SK-N-SH (cell line): Measurements from ENCODE around the gene MCUB. TPM values are rescaled to one million over a fixed set of nuclear protein-coding genes. Genes with fewer than 3 reads are reported as not detected.

Experiments used
- CTCF ChIA-PET: fragments of 300-600, 350-600 bp; formaldehyde crosslinking; extraction: SDS; loops from one replicate; lab custom pipeline; 2021; lab: Yijun Ruan, JAX
- POLR2A ChIA-PET: fragments of 350-600 bp; sonication (Branson Sonifier 250); formaldehyde crosslinking; extraction: SDS; loops from one replicate; lab custom pipeline; 2020; ENCODE audit warnings: antibody characterized with exemption, inconsistent platforms; lab: Yijun Ruan, JAX
- DNase-seq: peaks from one replicate; pipeline ENCODE4 v3.0.0; 2012
- H2AFZ ChIP-seq: fragments of 200-600 bp; sonication (generic); 2 replicates; pipeline ENCODE4 v1.8.1; 2016; ENCODE audit warnings: antibody characterized with exemption, mild to moderate bottlenecking, low read depth
- H3F3A ChIP-seq: fragments of 200-600 bp; sonication (generic); replicated peaks from 2 replicates; pipeline ENCODE3; 2016; ENCODE audit warnings: antibody characterized with exemption, mild to moderate bottlenecking; ENCODE audit not compliant: insufficient read depth
- H3K27ac ChIP-seq, 2 experiments: fragments of 200-500 bp in 1 of 2; fragments of 200-600 bp in 1 of 2; sonication (Bioruptor generic) in 1 of 2; sonication (generic), shearing (Covaris generic) in 1 of 2; 2 replicates each; pipeline versions ENCODE4 v1.5.1 to v1.6.1; 2014 to 2016; ENCODE audit warnings: low read depth in 2 of 2, inconsistent platforms in 1 of 2, low read length in 1 of 2, mild to moderate bottlenecking in 1 of 2, mixed read lengths in 1 of 2
- H3K27me3 ChIP-seq: fragments of 200-600 bp; sonication (generic), shearing (Covaris generic); 2 replicates; pipeline ENCODE4 v1.6.1; 2016; ENCODE audit warnings: mixed run types; ENCODE audit not compliant: insufficient read depth
- H3K36me3 ChIP-seq, 2 experiments: fragments of 200-500 bp in 1 of 2; fragments of 200-600 bp in 1 of 2; sonication (Bioruptor generic) in 1 of 2; sonication (generic) in 1 of 2; replicated peaks in 1 of 2; 2 replicates each; pipeline versions ENCODE3 to v1.5.1; 2014 to 2016; ENCODE audit warnings: low read length in 1 of 2, mild to moderate bottlenecking in 1 of 2; ENCODE audit not compliant: insufficient read depth in 2 of 2, control insufficient read depth in 1 of 2
- H3K4me1 ChIP-seq, 2 experiments: fragments of 200-500 bp in 1 of 2; fragments of 200-600 bp in 1 of 2; sonication (Bioruptor generic) in 1 of 2; sonication (generic), shearing (Covaris generic) in 1 of 2; 2 replicates each; pipeline versions ENCODE4 v1.5.1 to v1.6.1; 2014 to 2016; ENCODE audit warnings: low read depth in 1 of 2, low read length in 1 of 2, mixed run types in 1 of 2; ENCODE audit not compliant: insufficient read depth in 2 of 2, control insufficient read depth in 1 of 2
- H3K4me2 ChIP-seq: fragments of 200-600 bp; sonication (generic), shearing (Covaris generic); 2 replicates; pipeline ENCODE4 v1.6.1; 2017; ENCODE audit warnings: mixed run types
- H3K4me3 ChIP-seq, 2 experiments: fragments of 200-500 bp in 1 of 2; fragments of 200-600 bp in 1 of 2; sonication (Bioruptor generic) in 1 of 2; sonication (generic), shearing (Covaris generic) in 1 of 2; 2 replicates each; pipeline versions ENCODE4 v1.5.1 to v1.8.1; 2014 to 2016; ENCODE audit warnings: low read depth in 2 of 2, inconsistent platforms in 1 of 2, low read length in 1 of 2, mild to moderate bottlenecking in 1 of 2, mixed read lengths in 1 of 2, moderate library complexity in 1 of 2
- H3K79me2 ChIP-seq: fragments of 200-600 bp; sonication (generic); 2 replicates; pipeline ENCODE4 v1.8.1; 2017; ENCODE audit warnings: mild to moderate bottlenecking; ENCODE audit not compliant: insufficient read depth
- H3K9ac ChIP-seq: fragments of 200-600 bp; sonication (generic); 2 replicates; pipeline ENCODE4 v1.6.1; 2017; ENCODE audit warnings: mixed run types
- H3K9me2 ChIP-seq: fragments of 200-600 bp; sonication (generic); 2 replicates; pipeline ENCODE4 v1.6.1; 2017; ENCODE audit warnings: mixed run types
- H3K9me3 ChIP-seq: fragments of 200-600 bp; sonication (generic); 2 replicates; pipeline ENCODE4 v1.6.1; 2017; ENCODE audit warnings: mixed run types, mild to moderate bottlenecking, moderate library complexity
- H4K20me1 ChIP-seq: fragments of 200-600 bp; sonication (generic); 2 replicates; pipeline ENCODE4 v1.6.1; 2017; ENCODE audit warnings: mild to moderate bottlenecking, mixed run types; ENCODE audit not compliant: insufficient read depth
- FOSL2 ChIP-seq: IDR thresholded peaks from 2 replicates; pipeline ENCODE4 v1.4.0; 2012; ENCODE audit warnings: low read depth, mild to moderate bottlenecking, moderate library complexity, borderline replicate concordance
- FOXJ3 ChIP-seq: sonication (generic); formaldehyde crosslinking; IDR thresholded peaks from 2 replicates; pipeline ENCODE4 v1.5.1; 2020; ENCODE audit warnings: mild to moderate bottlenecking, missing genetic modification reagents
- GABPA ChIP-seq: IDR thresholded peaks from 2 replicates; pipeline ENCODE4 v1.4.0; 2012; ENCODE audit warnings: low read depth, mild to moderate bottlenecking
- JUND ChIP-seq: IDR thresholded peaks from 2 replicates; pipeline ENCODE4 v1.4.0; 2012
- NFIC ChIP-seq: IDR thresholded peaks from 2 replicates; pipeline ENCODE4 v1.4.0; 2012; ENCODE audit warnings: borderline replicate concordance
- NRF1 ChIP-seq: IDR thresholded peaks from 2 replicates; pipeline ENCODE4 v1.6.1; 2012; ENCODE audit warnings: low read depth, mild to moderate bottlenecking, low read length
- POLR2AphosphoS5 ChIP-seq: IDR thresholded peaks from 2 replicates; pipeline ENCODE4 v1.6.1; 2012; ENCODE audit warnings: low read depth, low read length
- SMC3 ChIP-seq: IDR thresholded peaks from 2 replicates; pipeline ENCODE4 v1.6.1; 2012; ENCODE audit warnings: low read depth, low read length, improper control_type of control experiment
- TAF1 ChIP-seq: IDR thresholded peaks from 2 replicates; pipeline ENCODE4 v1.6.1; 2012; ENCODE audit warnings: low read depth, mild to moderate bottlenecking, low read length, moderate library complexity, borderline replicate concordance
- TCF12 ChIP-seq: IDR thresholded peaks from 2 replicates; pipeline ENCODE4 v1.4.0; 2012
- TEAD4 ChIP-seq: IDR thresholded peaks from 2 replicates; pipeline ENCODE4 v1.4.0; 2012; ENCODE audit warnings: mild to moderate bottlenecking, borderline replicate concordance; ENCODE audit not compliant: insufficient read depth
- WGBS: methylation state at CpG from one replicate; pipeline ENCODE4 v1.1.6; 2017; ENCODE audit warnings: low lambda C conversion rate; 5-methylcytosine and 5-hydroxymethylcytosine counted together
- polyA plus RNA-seq, 3 experiments: library from polyadenylated mRNA; depleted of rRNA; stranded (reverse); fragments of >200 nt; gene quantifications; 2 replicates each; pipeline ENCODE4 v1.2.3, GENCODE V29; 2012
- TF ChIP-seq, protein P1 (sequence below): fragments of 150-350 bp; IDR thresholded peaks from 2 replicates; pipeline ENCODE4 v1.6.1; 2017; ENCODE audit warnings: antibody characterized with exemption, low read length, low read depth, borderline replicate concordance
- TF ChIP-seq, protein P2 (sequence below): IDR thresholded peaks from 2 replicates; pipeline ENCODE4 v1.4.0; 2012; ENCODE audit warnings: low read depth

Gene MCUB
- polyA plus RNA-seq, 1 of the 3 experiments (the other 2 are of a cell fraction): 39.3 TPM

DNA sequence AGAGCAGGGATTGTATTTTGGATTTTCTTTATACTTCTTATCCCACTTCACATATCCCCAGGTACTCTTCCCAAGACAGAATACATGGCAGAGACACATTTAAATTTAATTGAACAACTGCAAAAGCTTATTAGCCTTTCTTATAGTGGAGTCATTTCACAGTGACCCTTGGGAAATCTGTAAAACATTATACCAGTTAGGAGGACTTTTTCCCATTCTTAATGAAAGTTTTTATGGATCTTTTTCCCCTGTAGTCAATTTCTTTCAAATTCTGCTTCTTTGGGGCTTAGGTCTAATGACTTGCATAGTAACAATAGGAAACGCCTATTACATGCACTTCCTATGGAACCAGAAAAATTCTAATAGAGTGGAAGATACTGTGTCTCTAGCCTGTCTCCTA is 14.6 kb upstream of the MCUB start:
- ChIA-PET POLR2A (no interaction called here), CTCF (no interaction called here)
- no peaks in the 10 kb centered on the region; a peak in 1 of 4 replicates for H3K4me1 ChIP-seq
- no peak overlapping the region for H2AFZ ChIP-seq
- no peak overlapping the region for H3K9ac ChIP-seq
- H3K9me3 ChIP-seq: no peaks in the 10 kb centered on the region
- no peak overlapping the region for H3K27ac ChIP-seq
- TF ChIP-seq TAF1 (no peak), TEAD4 (no peak), NFIC (no peak), NRF1 (no peak), GABPA (no peak), FOXJ3 (CRISPR knock-in tag) (no peak), JUND (no peak)
- H3K79me2 ChIP-seq: no peaks in the 10 kb centered on the region
- no peaks in the 10 kb centered on the region for H3K27me3 ChIP-seq
- no peak overlapping the region for H3K4me2 ChIP-seq
- no peaks in the 10 kb centered on the region for H3K9me2 ChIP-seq
- peaks cover 7% of the 10 kb centered on the region for H3F3A ChIP-seq
- 93% methylated on average over 1 of the region's 1 CpG for WGBS
- H4K20me1 ChIP-seq: no peaks in the 10 kb centered on the region
- peaks cover 28 to 56% of the 10 kb centered on the region in 2 experiments for H3K36me3 ChIP-seq
- H3K4me3 ChIP-seq: no peak overlapping the region
- DNase-seq: no peak

DNA sequence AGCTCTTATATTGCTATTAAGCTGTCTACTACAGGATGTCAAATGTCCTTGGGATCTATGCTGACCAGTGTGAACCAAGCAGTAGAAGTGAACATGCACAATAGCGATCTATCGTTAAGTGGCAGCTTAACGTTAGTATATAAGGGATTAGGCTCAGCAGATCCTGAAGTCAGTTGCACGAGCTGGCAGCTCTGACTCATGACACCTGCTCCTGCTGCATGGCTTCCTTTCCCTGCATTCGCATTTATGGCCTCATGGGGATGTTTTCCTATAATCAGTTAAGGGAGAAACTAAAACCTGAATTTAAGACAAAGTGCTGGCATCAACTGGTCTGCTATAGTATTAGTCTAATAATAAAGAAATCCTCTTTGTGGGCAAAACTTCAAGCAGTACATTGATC is 12.7 kb upstream of the MCUB start:
- Histone ChIP-seq H3K9me3 (no peaks in the 10 kb centered on the region), H3K9ac (no peak overlapping the region), H4K20me1 (no peaks in the 10 kb centered on the region), H3K79me2 (no peaks in the 10 kb centered on the region), H3K27ac (no peak overlapping the region), H3K9me2 (no peaks in the 10 kb centered on the region), H3K36me3 (peaks cover 22 to 38% of the 10 kb centered on the region in 2 experiments), H2AFZ (no peak overlapping the region), H3K4me3 (no peak overlapping the region), H3K27me3 (no peaks in the 10 kb centered on the region), H3F3A (peaks cover 7% of the 10 kb centered on the region), H3K4me1 (no peaks in the 10 kb centered on the region; a peak in 1 of 4 replicates), H3K4me2 (no peak overlapping the region)
- no peak for DNase-seq
- WGBS: 99% methylated on average over 5 of the region's 5 CpGs
- CTCF ChIA-PET: interaction anchor here (1.5 kb wide), 1 partner anchor 20 kb away, joined by 4 read pairs; no protein-coding TSS in a partner anchor
- TF ChIP-seq TEAD4: no peak
- no peak for TF ChIP-seq TCF12
- TF ChIP-seq TAF1: no peak
- POLR2A ChIA-PET: interaction anchor here (0.6 kb wide), 1 partner anchor 138 kb away, joined by 5 read pairs; no protein-coding TSS in a partner anchor

DNA sequence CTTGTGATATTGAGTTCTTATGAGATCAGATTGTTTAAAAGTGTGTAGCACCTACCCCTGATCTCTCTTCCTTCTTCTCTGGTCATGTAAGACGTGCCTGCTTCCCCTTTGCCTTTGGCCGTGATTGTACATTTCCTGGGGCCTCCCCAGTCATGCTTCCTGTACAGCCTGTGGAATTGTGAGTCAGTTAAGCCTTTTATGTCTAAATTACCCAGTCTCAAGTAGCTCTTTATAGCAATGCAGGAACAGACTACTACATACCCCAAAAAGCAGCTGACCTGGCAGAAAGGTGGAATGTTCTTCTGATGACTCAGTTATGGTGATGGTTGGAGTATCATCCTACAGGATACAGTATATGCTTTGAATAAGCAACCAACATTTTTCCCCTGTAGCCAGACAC is 11.4 kb upstream of the MCUB start:
- H3K27me3 ChIP-seq: no peaks in the 10 kb centered on the region
- no peaks in the 10 kb centered on the region for H3K79me2 ChIP-seq
- peak overlapping the region in 1 of 2 experiments; percentile 44; a peak in 2 of 4 replicates for H3K27ac ChIP-seq
- TF ChIP-seq SMC3 (no peak), TCF12 (peak; percentile 39; the same call in 1 of the 2 replicates), FOSL2 (peak; percentile 35; the same call in 1 of the 2 replicates), GABPA (0 out of 2 replicates have a peak, but pooled peaks have one; percentile 19), POLR2AphosphoS5 (peak; percentile 13; the same call in 1 of the 2 replicates), JUND (peak; percentile 41)
- TF ChIP-seq, protein P1, sequence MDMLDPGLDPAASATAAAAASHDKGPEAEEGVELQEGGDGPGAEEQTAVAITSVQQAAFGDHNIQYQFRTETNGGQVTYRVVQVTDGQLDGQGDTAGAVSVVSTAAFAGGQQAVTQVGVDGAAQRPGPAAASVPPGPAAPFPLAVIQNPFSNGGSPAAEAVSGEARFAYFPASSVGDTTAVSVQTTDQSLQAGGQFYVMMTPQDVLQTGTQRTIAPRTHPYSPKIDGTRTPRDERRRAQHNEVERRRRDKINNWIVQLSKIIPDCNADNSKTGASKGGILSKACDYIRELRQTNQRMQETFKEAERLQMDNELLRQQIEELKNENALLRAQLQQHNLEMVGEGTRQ: no peak
- TF ChIP-seq, protein P2, sequence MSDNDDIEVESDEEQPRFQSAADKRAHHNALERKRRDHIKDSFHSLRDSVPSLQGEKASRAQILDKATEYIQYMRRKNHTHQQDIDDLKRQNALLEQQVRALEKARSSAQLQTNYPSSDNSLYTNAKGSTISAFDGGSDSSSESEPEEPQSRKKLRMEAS: 0 out of 2 replicates have a peak, but pooled peaks have one; percentile 31
- no peak overlapping the region for H3K4me3 ChIP-seq
- H3K9me3 ChIP-seq: no peaks in the 10 kb centered on the region
- 50% methylated on average over 2 of the region's 2 CpGs for WGBS
- H3K4me1 ChIP-seq: no peaks in the 10 kb centered on the region; a peak in 1 of 4 replicates
- no peak overlapping the region for H2AFZ ChIP-seq
- H4K20me1 ChIP-seq: no peaks in the 10 kb centered on the region
- CTCF ChIA-PET: interaction anchor here (1.5 kb wide), 1 partner anchor 21 kb away, joined by 4 read pairs; no protein-coding TSS in a partner anchor
- no peak overlapping the region for H3K9ac ChIP-seq
- peaks cover 14 to 30% of the 10 kb centered on the region in 2 experiments for H3K36me3 ChIP-seq
- DNase-seq: no peak
- POLR2A ChIA-PET: no interaction called here
- H3K9me2 ChIP-seq: no peaks in the 10 kb centered on the region
- H3K4me2 ChIP-seq: peak overlapping the region; percentile 10
- H3F3A ChIP-seq: peaks cover 7% of the 10 kb centered on the region
